Measurements from ENCODE around the gene CXCR4.

Gene CXCR4

GRCh38 chr2:136133586-136133985, 15.6 kb upstream of the CXCR4 start:
- Histone ChIP-seq H3K36me3 (replicated peaks; ENCODE audit: low read depth, low read length) (no peaks in the 10 kb centered on the region), H3K4me1 (ENCODE audit: low read length) (peaks cover 71% of the 10 kb centered on the region), H3K9me3 (ENCODE audit: insufficient read depth, low read length) (no peaks in the 10 kb centered on the region), H3K79me2 (ENCODE audit: low read length) (no peaks in the 10 kb centered on the region), H3K27me3 (ENCODE audit: low read depth, low read length) (peaks cover 41% of the 10 kb centered on the region), H3K4me3 (ENCODE audit: low read length) (peak overlapping the region; percentile 69), H2AFZ (ENCODE audit: low read depth, low read length) (no peak overlapping the region), H3K4me2 (ENCODE audit: low read length) (peak overlapping the region; percentile 90), H3K27ac (ENCODE audit: low read length) (peak overlapping the region; percentile 73), H3K9ac (ENCODE audit: low read length) (peak overlapping the region; percentile 54; the same call in 1 of the 2 replicates), H4K20me1 (ENCODE audit: insufficient read depth, low read length) (no peaks in the 10 kb centered on the region)
- TF ChIP-seq CTCF (IDR thresholded peaks at IDR 0.05; ENCODE audit: low read depth, low read length) (no peak), EZH2phosphoT487 (IDR thresholded peaks at IDR 0.05; ENCODE audit: low read depth) (no peak)

- Histone ChIP-seq H3K4me3 (ENCODE audit: low read length) (peak overlapping the region; percentile 69; the same call in 1 of the 2 replicates), H3K9me3 (ENCODE audit: insufficient read depth, low read length) (no peaks in the 10 kb centered on the region), H3K36me3 (replicated peaks; ENCODE audit: low read depth, low read length) (no peaks in the 10 kb centered on the region), H3K27me3 (ENCODE audit: low read depth, low read length) (peaks cover 41% of the 10 kb centered on the region), H3K4me1 (ENCODE audit: low read length) (peaks cover 71% of the 10 kb centered on the region), H3K9ac (ENCODE audit: low read length) (peak overlapping the region; percentile 54; the same call in 1 of the 2 replicates), H3K4me2 (ENCODE audit: low read length) (peak overlapping the region; percentile 90), H3K79me2 (ENCODE audit: low read length) (no peaks in the 10 kb centered on the region), H3K27ac (ENCODE audit: low read length) (peak overlapping the region; percentile 73), H4K20me1 (ENCODE audit: insufficient read depth, low read length) (no peaks in the 10 kb centered on the region), H2AFZ (ENCODE audit: low read depth, low read length) (no peak overlapping the region)
- TF ChIP-seq CTCF (IDR thresholded peaks at IDR 0.05; ENCODE audit: low read depth, low read length) (no peak), EZH2phosphoT487 (IDR thresholded peaks at IDR 0.05; ENCODE audit: low read depth) (no peak)
Measured at GRCh38 chr2:136133176-136133575, 15.2 kb upstream of the CXCR4 start.

- H3K4me3 ChIP-seq (ENCODE audit: low read length) = peak overlapping the region; percentile 69
- no peaks in the 10 kb centered on the region for H3K9me3 ChIP-seq (ENCODE audit: insufficient read depth, low read length)
- no peaks in the 10 kb centered on the region for H3K79me2 ChIP-seq (ENCODE audit: low read length)
- H3K27me3 ChIP-seq (ENCODE audit: low read depth, low read length) = peaks cover 40% of the 10 kb centered on the region
- H2AFZ ChIP-seq (ENCODE audit: low read depth, low read length) = no peak overlapping the region
- TF ChIP-seq CTCF (IDR thresholded peaks at IDR 0.05; ENCODE audit: low read depth, low read length) (no peak), EZH2phosphoT487 (IDR thresholded peaks at IDR 0.05; ENCODE audit: low read depth) (no peak)
- H4K20me1 ChIP-seq (ENCODE audit: insufficient read depth, low read length) = no peaks in the 10 kb centered on the region
- H3K36me3 ChIP-seq (replicated peaks; ENCODE audit: low read depth, low read length) = no peaks in the 10 kb centered on the region
- H3K9ac ChIP-seq (ENCODE audit: low read length) = peak overlapping the region; percentile 54
- peaks cover 71% of the 10 kb centered on the region for H3K4me1 ChIP-seq (ENCODE audit: low read length)
- peak overlapping the region; percentile 73 for H3K27ac ChIP-seq (ENCODE audit: low read length)
- peak overlapping the region; percentile 90 for H3K4me2 ChIP-seq (ENCODE audit: low read length)
Measured at GRCh38 chr2:136132825-136133155, 14.8 kb upstream of the CXCR4 start.

- Histone ChIP-seq H3K4me1 (ENCODE audit: low read length) (peaks cover 71% of the 10 kb centered on the region), H3K27me3 (ENCODE audit: low read depth, low read length) (peaks cover 40% of the 10 kb centered on the region), H4K20me1 (ENCODE audit: insufficient read depth, low read length) (no peaks in the 10 kb centered on the region), H3K9me3 (ENCODE audit: insufficient read depth, low read length) (no peaks in the 10 kb centered on the region), H3K9ac (ENCODE audit: low read length) (peak overlapping the region; percentile 54), H3K36me3 (replicated peaks; ENCODE audit: low read depth, low read length) (no peaks in the 10 kb centered on the region), H3K27ac (ENCODE audit: low read length) (peak overlapping the region; percentile 73), H2AFZ (ENCODE audit: low read depth, low read length) (0 out of 2 replicates have a peak overlapping the region, but pooled peaks have one; percentile 15), H3K79me2 (ENCODE audit: low read length) (no peaks in the 10 kb centered on the region), H3K4me2 (ENCODE audit: low read length) (peak overlapping the region; percentile 90), H3K4me3 (ENCODE audit: low read length) (peak overlapping the region; percentile 69)
- no peak for TF ChIP-seq CTCF (IDR thresholded peaks at IDR 0.05; ENCODE audit: low read depth, low read length)
- no peak for TF ChIP-seq EZH2phosphoT487 (IDR thresholded peaks at IDR 0.05; ENCODE audit: low read depth)
Measured at GRCh38 chr2:136131961-136132824, 14.2 kb upstream of the CXCR4 start.

All from OCI-LY3 (cell line).